ENCODE results near the gene SRL.

DNA sequence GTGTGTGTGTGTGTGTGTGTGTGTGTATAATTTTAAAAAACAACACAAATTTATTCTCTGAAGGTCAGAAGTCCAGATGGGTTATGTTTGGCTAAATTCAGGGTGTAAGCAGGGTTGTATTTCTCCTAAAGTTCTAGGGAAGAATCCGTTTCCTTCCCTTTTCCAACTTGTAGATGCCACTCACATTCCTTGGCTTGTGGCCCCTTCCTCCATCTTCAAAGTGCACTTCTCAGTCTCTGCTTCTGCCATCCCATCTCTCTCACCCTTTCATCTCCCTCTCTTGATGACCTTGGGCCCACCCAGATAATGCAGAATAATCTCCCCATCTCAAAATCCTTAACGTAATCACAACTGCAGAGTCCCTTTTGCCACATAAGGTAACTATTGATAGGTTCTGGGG is 38.7 kb upstream of the SRL start:
- no peak for TF ChIP-seq POLR2A (IDR thresholded peaks at IDR 0.05; ENCODE audit: low read depth, low read length)
- no peak for TF ChIP-seq POLR2AphosphoS5 (IDR thresholded peaks at IDR 0.05; ENCODE audit: low read depth, low read length)

Data from GM12892 (cell line).